Mesothelial cell of epicardium (in vitro differentiated cells): ENCODE data around the gene PFKFB2. TPM values are rescaled to one million over a fixed set of nuclear protein-coding genes. Genes with fewer than 3 reads are reported as not detected.

Source experiments
- DNase-seq, 2 experiments: peaks; one replicate each; pipeline ENCODE4 v3.0.0; 2021; ENCODE audit warnings: low spot score in 2 of 2; ENCODE audit not compliant: unreplicated experiment in 2 of 2
- H3K27ac Mint-ChIP-seq: 2 replicates; pipeline ENCODE4 v1.8.0; 2021; ENCODE audit warnings: mixed read lengths
- H3K27me3 Mint-ChIP-seq: 2 replicates; pipeline ENCODE4 v1.8.0; 2021; ENCODE audit warnings: low read depth, mixed read lengths
- H3K36me3 Mint-ChIP-seq: 2 replicates; pipeline ENCODE4 v1.8.0; 2021; ENCODE audit warnings: mixed read lengths
- H3K4me1 Mint-ChIP-seq: 2 replicates; pipeline ENCODE4 v1.8.0; 2021; ENCODE audit warnings: mixed read lengths
- H3K4me3 Mint-ChIP-seq: 2 replicates; pipeline ENCODE4 v1.8.0; 2021; ENCODE audit warnings: mild to moderate bottlenecking, moderate library complexity, mixed read lengths
- H3K9me3 Mint-ChIP-seq: 2 replicates; pipeline ENCODE4 v1.8.0; 2021; ENCODE audit warnings: mixed read lengths
- total RNA-seq: library from RNA; stranded (reverse); gene quantifications from 3 replicates; pipeline ENCODE4 v1.2.1, GENCODE V29; 2021
- TF ChIP-seq, protein P1 (sequence below): fragments of 200-600 bp; sonication (generic); IDR thresholded peaks from one replicate; pipeline ENCODE4 v1.5.0; 2021; ENCODE audit warnings: antibody characterized with exemption; ENCODE audit not compliant: unreplicated experiment

The PFKFB2 gene
- total RNA-seq, 1 donor from 2014 or later: 12.7 TPM

DNA sequence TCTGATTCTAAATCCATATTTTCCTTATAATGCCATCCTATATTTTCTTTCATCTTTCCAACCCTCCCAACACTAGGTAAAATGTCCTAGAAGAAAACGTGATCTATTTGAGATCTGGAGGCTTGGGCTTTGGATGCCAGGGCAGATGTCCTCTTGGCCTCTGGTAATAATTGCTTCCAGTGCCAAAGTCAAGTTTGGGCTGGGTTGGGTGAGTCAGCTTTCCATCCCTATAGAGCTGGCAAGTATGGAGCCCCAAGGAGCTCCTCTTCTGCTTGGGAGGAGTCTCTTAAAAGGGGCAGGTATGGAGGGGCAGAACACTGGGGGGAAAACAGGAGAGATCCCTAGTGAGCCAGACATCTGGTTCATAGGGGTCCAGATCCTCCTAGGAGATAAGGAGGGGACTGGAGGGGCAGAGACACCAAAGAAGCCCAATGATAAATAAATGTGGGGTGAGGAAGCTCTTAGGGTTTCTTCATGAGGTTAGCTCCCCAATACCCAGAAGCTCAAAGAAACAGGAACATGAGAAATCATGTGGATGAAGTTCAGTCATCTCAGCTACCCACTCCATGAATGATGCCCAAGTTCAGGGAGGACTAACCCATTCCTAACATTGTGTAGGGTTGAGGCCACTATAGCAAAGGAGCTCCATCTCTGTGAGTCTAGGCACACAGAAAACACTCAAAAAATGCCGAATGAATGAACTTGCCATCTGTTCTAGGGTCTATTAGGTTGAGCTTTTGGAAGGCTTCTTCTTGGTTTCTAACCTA, 24.0 kb upstream of the PFKFB2 start:
- Mint-ChIP-seq H3K4me1 (peaks cover 34% of the 10 kb centered on the region), H3K27me3 (peaks cover 6% of the 10 kb centered on the region), H3K27ac (no peak overlapping the region), H3K9me3 (no peaks in the 10 kb centered on the region), H3K4me3 (no peak overlapping the region), H3K36me3 (no peaks in the 10 kb centered on the region)
- TF ChIP-seq, protein P1, sequence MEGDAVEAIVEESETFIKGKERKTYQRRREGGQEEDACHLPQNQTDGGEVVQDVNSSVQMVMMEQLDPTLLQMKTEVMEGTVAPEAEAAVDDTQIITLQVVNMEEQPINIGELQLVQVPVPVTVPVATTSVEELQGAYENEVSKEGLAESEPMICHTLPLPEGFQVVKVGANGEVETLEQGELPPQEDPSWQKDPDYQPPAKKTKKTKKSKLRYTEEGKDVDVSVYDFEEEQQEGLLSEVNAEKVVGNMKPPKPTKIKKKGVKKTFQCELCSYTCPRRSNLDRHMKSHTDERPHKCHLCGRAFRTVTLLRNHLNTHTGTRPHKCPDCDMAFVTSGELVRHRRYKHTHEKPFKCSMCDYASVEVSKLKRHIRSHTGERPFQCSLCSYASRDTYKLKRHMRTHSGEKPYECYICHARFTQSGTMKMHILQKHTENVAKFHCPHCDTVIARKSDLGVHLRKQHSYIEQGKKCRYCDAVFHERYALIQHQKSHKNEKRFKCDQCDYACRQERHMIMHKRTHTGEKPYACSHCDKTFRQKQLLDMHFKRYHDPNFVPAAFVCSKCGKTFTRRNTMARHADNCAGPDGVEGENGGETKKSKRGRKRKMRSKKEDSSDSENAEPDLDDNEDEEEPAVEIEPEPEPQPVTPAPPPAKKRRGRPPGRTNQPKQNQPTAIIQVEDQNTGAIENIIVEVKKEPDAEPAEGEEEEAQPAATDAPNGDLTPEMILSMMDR: no peak
- DNase-seq: no peak

DNA sequence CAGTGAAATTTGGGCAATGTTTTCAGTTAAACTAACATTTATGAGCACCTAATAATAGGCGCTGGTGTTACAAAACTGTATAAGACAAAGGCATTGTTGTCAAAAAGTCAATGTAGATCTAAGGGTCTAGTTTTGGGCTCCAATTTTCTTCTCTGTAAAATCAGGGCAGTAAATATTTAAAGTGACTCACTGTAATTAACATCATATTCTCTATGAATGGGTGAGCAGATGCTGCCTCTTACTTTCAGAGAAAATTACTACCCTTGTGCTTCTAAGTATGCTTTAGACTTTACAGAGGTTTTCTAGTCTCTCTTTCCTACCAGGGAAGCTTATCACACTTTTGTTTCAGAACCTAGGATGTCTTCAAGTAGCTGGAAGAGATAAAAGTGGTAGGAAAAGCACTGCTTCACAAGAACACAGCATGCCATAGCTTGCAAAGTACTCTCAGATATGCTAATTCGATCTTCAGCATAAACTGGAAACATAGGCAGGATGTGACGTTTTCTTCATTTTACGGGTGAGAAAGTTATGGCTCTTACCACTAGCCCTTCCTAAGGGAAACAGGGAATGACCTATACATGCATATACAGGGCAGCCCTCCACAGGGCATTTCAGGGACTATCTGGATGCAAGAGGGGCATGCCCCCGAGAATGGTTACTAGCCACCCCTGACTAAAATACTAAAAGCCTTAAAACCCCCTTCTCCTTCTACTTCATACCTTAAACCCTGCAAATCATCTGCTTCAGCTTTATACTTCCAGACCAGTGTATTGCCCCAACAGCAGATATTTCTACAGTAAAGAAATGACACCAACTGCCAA, 23.2 kb upstream of the PFKFB2 start:
- Mint-ChIP-seq H3K9me3 (no peaks in the 10 kb centered on the region), H3K27me3 (peaks cover 6% of the 10 kb centered on the region), H3K4me1 (peaks cover 26% of the 10 kb centered on the region), H3K27ac (no peak overlapping the region), H3K4me3 (no peak overlapping the region), H3K36me3 (no peaks in the 10 kb centered on the region)
- DNase-seq: no peak
- TF ChIP-seq, protein P1: no peak

- Mint-ChIP-seq H3K36me3 (no peaks in the 10 kb centered on the region), H3K4me3 (no peak overlapping the region), H3K27me3 (peaks cover 10% of the 10 kb centered on the region), H3K4me1 (peaks cover 19% of the 10 kb centered on the region), H3K9me3 (no peaks in the 10 kb centered on the region), H3K27ac (no peak overlapping the region)
- no peak for DNase-seq
- TF ChIP-seq, protein P1: no peak
Observed at GRCh38 chr1:207030522-207031009, 22.5 kb upstream of the PFKFB2 start.

DNA sequence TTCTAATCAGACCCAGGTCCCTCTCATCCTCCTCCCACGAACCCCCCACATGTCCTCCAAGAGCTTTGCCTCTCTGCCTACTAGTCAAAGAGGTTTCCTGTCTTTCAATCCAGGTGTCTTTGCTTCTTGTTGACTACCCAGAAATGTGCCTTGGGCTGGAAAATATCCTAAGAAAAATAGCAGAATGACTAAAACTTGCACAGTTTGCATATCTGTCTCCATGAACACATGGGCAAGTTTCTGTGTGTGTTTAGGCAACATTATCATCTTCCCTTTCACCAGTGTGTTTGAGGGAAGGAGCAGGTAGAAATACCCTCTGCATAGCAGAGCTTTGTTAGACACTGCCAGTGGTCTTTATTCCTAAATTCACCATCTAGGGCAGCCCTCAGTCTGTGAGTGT, 22.1 kb upstream of the PFKFB2 start:
- no peaks in the 10 kb centered on the region for H3K9me3 Mint-ChIP-seq
- TF ChIP-seq, protein P1: no peak
- H3K4me1 Mint-ChIP-seq: peaks cover 15% of the 10 kb centered on the region
- no peak overlapping the region for H3K27ac Mint-ChIP-seq
- DNase-seq: no peak
- no peak overlapping the region for H3K4me3 Mint-ChIP-seq
- no peaks in the 10 kb centered on the region for H3K36me3 Mint-ChIP-seq
- H3K27me3 Mint-ChIP-seq: peaks cover 10% of the 10 kb centered on the region

GRCh38 chr1:207031632-207032264, 21.3 kb upstream of the PFKFB2 start:
- Mint-ChIP-seq H3K27me3 (peaks cover 10% of the 10 kb centered on the region), H3K4me3 (no peak overlapping the region), H3K36me3 (no peaks in the 10 kb centered on the region), H3K27ac (no peak overlapping the region), H3K4me1 (peaks cover 9% of the 10 kb centered on the region), H3K9me3 (no peaks in the 10 kb centered on the region)
- DNase-seq: no peak
- TF ChIP-seq, protein P1: no peak
